ENCODE data around the gene HDAC4. TPM values are rescaled to one million over a fixed set of nuclear protein-coding genes. Genes with fewer than 3 reads are reported as not detected.

Gene HDAC4
- total RNA-seq, 1 donor from 2014 or later = 46.2 TPM

DNA sequence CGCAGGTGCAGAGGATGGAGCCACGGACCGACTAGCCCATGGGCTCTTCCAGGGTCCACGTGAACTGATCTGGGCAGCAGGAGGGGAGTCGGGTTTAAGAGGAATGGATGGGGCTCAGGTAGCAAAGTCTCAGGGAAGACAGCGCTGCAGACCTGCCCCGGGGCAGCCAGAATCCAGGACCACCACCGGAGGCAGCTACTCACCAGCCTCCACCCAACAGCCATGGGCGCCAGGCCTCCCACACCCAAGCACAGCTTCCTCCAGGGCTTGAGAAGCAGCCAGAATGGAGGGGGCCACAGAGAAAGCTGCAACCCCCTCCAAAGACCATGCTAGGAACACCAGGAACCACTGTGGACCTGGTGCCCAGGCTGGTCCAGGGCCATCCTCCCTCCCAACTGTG, 388.6 kb downstream of the HDAC4 start:
- no peaks in the 10 kb centered on the region for H3K9me3 Mint-ChIP-seq (ENCODE audit: low read depth)
- TF ChIP-seq, protein P1, sequence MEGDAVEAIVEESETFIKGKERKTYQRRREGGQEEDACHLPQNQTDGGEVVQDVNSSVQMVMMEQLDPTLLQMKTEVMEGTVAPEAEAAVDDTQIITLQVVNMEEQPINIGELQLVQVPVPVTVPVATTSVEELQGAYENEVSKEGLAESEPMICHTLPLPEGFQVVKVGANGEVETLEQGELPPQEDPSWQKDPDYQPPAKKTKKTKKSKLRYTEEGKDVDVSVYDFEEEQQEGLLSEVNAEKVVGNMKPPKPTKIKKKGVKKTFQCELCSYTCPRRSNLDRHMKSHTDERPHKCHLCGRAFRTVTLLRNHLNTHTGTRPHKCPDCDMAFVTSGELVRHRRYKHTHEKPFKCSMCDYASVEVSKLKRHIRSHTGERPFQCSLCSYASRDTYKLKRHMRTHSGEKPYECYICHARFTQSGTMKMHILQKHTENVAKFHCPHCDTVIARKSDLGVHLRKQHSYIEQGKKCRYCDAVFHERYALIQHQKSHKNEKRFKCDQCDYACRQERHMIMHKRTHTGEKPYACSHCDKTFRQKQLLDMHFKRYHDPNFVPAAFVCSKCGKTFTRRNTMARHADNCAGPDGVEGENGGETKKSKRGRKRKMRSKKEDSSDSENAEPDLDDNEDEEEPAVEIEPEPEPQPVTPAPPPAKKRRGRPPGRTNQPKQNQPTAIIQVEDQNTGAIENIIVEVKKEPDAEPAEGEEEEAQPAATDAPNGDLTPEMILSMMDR (IDR thresholded peaks at IDR 0.05; ENCODE audit: unreplicated experiment) = no peak
- H3K27ac Mint-ChIP-seq = no peak overlapping the region
- peaks cover 19% of the 10 kb centered on the region for H3K27me3 Mint-ChIP-seq
- H3K4me3 Mint-ChIP-seq (ENCODE audit: low read depth) = no peak overlapping the region
- no peak for DNase-seq (ENCODE audit: low spot score, unreplicated experiment)
- H3K4me1 Mint-ChIP-seq (ENCODE audit: low read depth) = peaks cover 3% of the 10 kb centered on the region
- H3K36me3 Mint-ChIP-seq (ENCODE audit: insufficient read depth) = no peaks in the 10 kb centered on the region

DNA sequence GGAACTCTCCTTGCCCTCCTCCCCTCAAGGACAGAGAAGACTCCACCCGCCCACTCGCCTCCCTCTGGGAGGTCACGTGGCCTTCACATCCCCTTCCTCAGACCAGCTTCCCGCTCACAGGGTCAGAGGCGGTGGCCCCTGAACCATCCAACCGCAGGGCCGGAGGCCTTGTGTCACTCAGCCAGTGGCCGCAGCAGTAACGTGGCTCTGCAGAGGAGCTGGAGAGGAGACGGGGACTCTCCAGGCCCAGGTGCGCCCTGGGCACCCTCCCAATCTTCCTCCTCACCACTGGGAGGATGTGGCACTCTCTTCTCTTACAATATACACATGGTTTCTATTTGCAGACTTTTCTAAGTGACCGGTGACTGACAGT, 391.2 kb downstream of the HDAC4 start:
- DNase-seq (ENCODE audit: low spot score, unreplicated experiment) = no peak
- Mint-ChIP-seq H3K4me3 (ENCODE audit: low read depth) (no peak overlapping the region), H3K27ac (no peak overlapping the region), H3K36me3 (ENCODE audit: insufficient read depth) (no peaks in the 10 kb centered on the region), H3K27me3 (peaks cover 27% of the 10 kb centered on the region), H3K9me3 (ENCODE audit: low read depth) (no peaks in the 10 kb centered on the region), H3K4me1 (ENCODE audit: low read depth) (no peaks in the 10 kb centered on the region)
- TF ChIP-seq, protein P1 (IDR thresholded peaks at IDR 0.05; ENCODE audit: unreplicated experiment) = no peak

GRCh38 chr2:239008677-239009588, 391.9 kb downstream of the HDAC4 start:
- H3K4me1 Mint-ChIP-seq (ENCODE audit: low read depth) = no peaks in the 10 kb centered on the region
- H3K36me3 Mint-ChIP-seq (ENCODE audit: insufficient read depth) = no peaks in the 10 kb centered on the region
- no peak overlapping the region for H3K27ac Mint-ChIP-seq
- H3K4me3 Mint-ChIP-seq (ENCODE audit: low read depth) = no peak overlapping the region
- TF ChIP-seq, protein P1 (IDR thresholded peaks at IDR 0.05; ENCODE audit: unreplicated experiment) = no peak
- H3K27me3 Mint-ChIP-seq = peaks cover 29% of the 10 kb centered on the region
- H3K9me3 Mint-ChIP-seq (ENCODE audit: low read depth) = no peaks in the 10 kb centered on the region
- DNase-seq (ENCODE audit: low spot score, unreplicated experiment) = no peak

DNA sequence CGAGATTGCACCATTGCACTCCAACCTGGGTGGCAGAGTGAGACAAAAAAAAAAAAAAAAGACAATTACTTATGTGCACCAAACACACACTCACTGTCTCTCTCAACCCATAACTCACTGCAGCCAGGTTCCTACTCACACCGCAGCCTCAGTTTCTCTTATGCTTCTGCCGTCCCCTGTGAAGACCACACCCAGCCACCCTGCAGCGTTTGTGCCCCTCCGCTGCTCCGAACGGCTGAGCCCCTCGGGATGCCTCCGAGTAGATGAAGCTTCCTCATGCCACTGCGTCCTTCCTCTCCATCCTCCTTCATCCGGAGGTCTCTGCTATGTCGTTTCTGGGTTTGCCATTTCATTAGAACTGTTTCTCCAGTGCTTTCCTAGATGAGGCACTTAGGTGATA, 392.8 kb downstream of the HDAC4 start:
- Mint-ChIP-seq H3K4me3 (ENCODE audit: low read depth) (no peak overlapping the region), H3K9me3 (ENCODE audit: low read depth) (no peaks in the 10 kb centered on the region), H3K27ac (no peak overlapping the region), H3K4me1 (ENCODE audit: low read depth) (no peaks in the 10 kb centered on the region), H3K36me3 (ENCODE audit: insufficient read depth) (no peaks in the 10 kb centered on the region), H3K27me3 (peaks cover 30% of the 10 kb centered on the region)
- no peak for DNase-seq (ENCODE audit: low spot score, unreplicated experiment)
- TF ChIP-seq, protein P1 (IDR thresholded peaks at IDR 0.05; ENCODE audit: unreplicated experiment) = no peak

DNA sequence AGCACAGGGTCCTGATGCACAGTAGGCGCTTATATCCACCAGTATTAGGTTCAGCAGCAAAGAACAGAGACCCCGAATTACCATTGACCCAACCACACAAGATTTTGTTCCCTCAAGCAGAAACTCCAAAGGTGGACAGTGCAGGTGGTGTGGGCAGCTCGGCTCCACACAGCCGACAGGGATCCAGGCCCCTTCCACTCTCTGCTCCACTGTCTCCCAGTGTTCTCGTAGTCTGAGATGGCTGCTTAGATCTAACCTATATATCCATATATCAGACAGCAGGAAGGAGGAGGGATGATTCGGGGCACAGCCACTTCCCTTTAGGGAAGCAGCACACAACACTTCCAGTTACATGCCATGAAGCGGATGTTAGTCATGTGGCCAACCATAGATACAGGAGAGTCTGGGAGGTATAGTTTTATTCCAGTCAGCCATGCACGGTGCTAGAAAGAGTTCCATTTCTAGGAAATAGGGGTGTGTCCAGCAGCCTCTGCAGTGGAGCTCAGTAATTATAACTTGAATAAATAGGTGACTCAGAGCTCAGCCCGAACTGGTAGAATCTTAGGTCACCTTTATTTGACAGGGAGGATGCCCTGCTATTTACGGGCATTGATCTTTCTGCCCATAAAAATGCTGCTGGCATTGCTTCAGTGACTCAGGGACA, 394.1 kb downstream of the HDAC4 start:
- Mint-ChIP-seq H3K9me3 (ENCODE audit: low read depth) (peaks cover 2% of the 10 kb centered on the region), H3K36me3 (ENCODE audit: insufficient read depth) (no peaks in the 10 kb centered on the region), H3K4me1 (ENCODE audit: low read depth) (no peaks in the 10 kb centered on the region), H3K27ac (no peak overlapping the region), H3K4me3 (ENCODE audit: low read depth) (no peak overlapping the region), H3K27me3 (peaks cover 38% of the 10 kb centered on the region)
- no peak for DNase-seq (ENCODE audit: low spot score, unreplicated experiment)
- TF ChIP-seq, protein P1 (IDR thresholded peaks at IDR 0.05; ENCODE audit: unreplicated experiment) = no peak
